Gastrocnemius medialis (tissue), 4 donors: Measurements from ENCODE around the gene LRP2BP. TPM values are rescaled to one million over a fixed set of nuclear protein-coding genes. Genes with fewer than 3 reads are reported as not detected.

Experiments used
- ATAC-seq, 2 donors: fragments of 150-250 bp; one replicate each; pipeline ENCODE4 v1.9.1; 2016
- DNase-seq, 2 donors: peaks; one replicate each; pipeline ENCODE4 v3.0.0-alpha.2; 2019
- H3K27ac ChIP-seq, 4 donors: fragments of 200-600 bp; sonication (generic); 1 replicate in 1 of 4; 2 replicates in 3 of 4; pipeline ENCODE4 v1.5.1; 2016 to 2018; ENCODE audit warnings: mild to moderate bottlenecking in 2 of 4, moderate library complexity in 1 of 4
- H3K27me3 ChIP-seq, 3 donors: fragments of 200-600 bp; sonication (generic) in 2 of 3; 1 replicate in 1 of 3; 2 replicates in 2 of 3; pipeline versions ENCODE4 v1.5.1 to v1.6.0; 2016 to 2019; ENCODE audit warnings: mild to moderate bottlenecking in 1 of 3, moderate library complexity in 1 of 3
- H3K36me3 ChIP-seq, 2 donors: fragments of 200-600 bp; sonication (generic) in 1 of 2; one replicate each; pipeline ENCODE4 v1.5.1; 2017 to 2018
- H3K4me1 ChIP-seq, 2 donors: fragments of 200-600 bp; sonication (generic) in 1 of 2; one replicate each; pipeline ENCODE4 v1.5.1; 2016 to 2017; ENCODE audit warnings: mild to moderate bottlenecking in 2 of 2
- H3K4me3 ChIP-seq, 4 donors: fragments of 200-600 bp; sonication (generic) in 3 of 4; 1 replicate in 1 of 4; 2 replicates in 3 of 4; pipeline ENCODE4 v1.5.1; 2016 to 2019; ENCODE audit warnings: mild to moderate bottlenecking in 2 of 4
- H3K9me3 ChIP-seq, 3 donors: fragments of 200-600 bp; sonication (generic) in 2 of 3; 1 replicate in 1 of 3; 2 replicates in 2 of 3; pipeline ENCODE4 v1.5.1; 2016 to 2019
- POLR2A ChIP-seq, 2 donors: fragments of 450-650 bp; IDR thresholded peaks; one replicate each; pipeline ENCODE4 v1.6.1; 2017; ENCODE audit warnings: antibody characterized with exemption in 2 of 2, mild to moderate bottlenecking in 2 of 2, moderate library complexity in 2 of 2
- in situ Hi-C, 4 donors: fragments of 200-750 bp; cut with MboI; loops; one replicate each; pipeline versions ENCODE4 v1.15.0 to v1.8.0; 2017; ENCODE audit warnings: low sequenced_read_pairs in 4 of 4
- intact Hi-C: fragments of 100-400 bp; cut with DNase I; formaldehyde crosslinking; loops from one replicate; pipeline ENCODE4 v1.15.1; 2023; ENCODE audit warnings: low total_unique reads
- total RNA-seq, 4 donors: library from RNA; depleted of rRNA; stranded (reverse); fragments of >200 nt; gene quantifications; one replicate each; pipeline versions ENCODE4 v1.1.0 to v1.2.3, GENCODE V29; 2016
- TF ChIP-seq, protein P1 (sequence below), 5 experiments: fragments of 450-650 bp in 3 of 5; fragments of 200-600 bp in 2 of 5; sonication (generic) in 2 of 5; IDR thresholded peaks in 4 of 5; conservative IDR thresholded peaks in 1 of 5; 1 replicate in 4 of 5; 2 replicates in 1 of 5; pipeline ENCODE4 v1.5.1; 2016 to 2019; ENCODE audit warnings: antibody characterized with exemption in 5 of 5, mild to moderate bottlenecking in 3 of 5, moderate library complexity in 3 of 5

The LRP2BP gene
- total RNA-seq, result 1 to 10 TPM in 1 of 4 donors, under 1 TPM in 3; 0.20 to 2.0 (median 0.51) TPM

GRCh38 chr4:185395238-185395955, at the start of gene LRP2BP:
LRP2BP (minus strand) TSS chr4:185395924; CDS start chr4:185378186, 17,738 bp downstream.
- intact Hi-C loops, result loop anchor here (10.0 kb wide), 5 partner anchors 199 to 1891 kb away; partner anchors contain the start of genes ACSL1 and ING2
- H3K27ac ChIP-seq, result peak within 1 kb of the TSS; percentile 98 to 100 (median 100)
- TF ChIP-seq, protein P1, sequence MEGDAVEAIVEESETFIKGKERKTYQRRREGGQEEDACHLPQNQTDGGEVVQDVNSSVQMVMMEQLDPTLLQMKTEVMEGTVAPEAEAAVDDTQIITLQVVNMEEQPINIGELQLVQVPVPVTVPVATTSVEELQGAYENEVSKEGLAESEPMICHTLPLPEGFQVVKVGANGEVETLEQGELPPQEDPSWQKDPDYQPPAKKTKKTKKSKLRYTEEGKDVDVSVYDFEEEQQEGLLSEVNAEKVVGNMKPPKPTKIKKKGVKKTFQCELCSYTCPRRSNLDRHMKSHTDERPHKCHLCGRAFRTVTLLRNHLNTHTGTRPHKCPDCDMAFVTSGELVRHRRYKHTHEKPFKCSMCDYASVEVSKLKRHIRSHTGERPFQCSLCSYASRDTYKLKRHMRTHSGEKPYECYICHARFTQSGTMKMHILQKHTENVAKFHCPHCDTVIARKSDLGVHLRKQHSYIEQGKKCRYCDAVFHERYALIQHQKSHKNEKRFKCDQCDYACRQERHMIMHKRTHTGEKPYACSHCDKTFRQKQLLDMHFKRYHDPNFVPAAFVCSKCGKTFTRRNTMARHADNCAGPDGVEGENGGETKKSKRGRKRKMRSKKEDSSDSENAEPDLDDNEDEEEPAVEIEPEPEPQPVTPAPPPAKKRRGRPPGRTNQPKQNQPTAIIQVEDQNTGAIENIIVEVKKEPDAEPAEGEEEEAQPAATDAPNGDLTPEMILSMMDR (IDR thresholded peaks at IDR 0.05 in 4 of 5, conservative IDR thresholded peaks at IDR 0.05 in 1 of 5), result no peak
- no peak for TF ChIP-seq POLR2A (IDR thresholded peaks at IDR 0.05)
- H3K4me3 ChIP-seq, result peak within 1 kb of the TSS; percentile 83 to 95 (median 90)
- peaks cover 22 to 28% of the 10 kb centered on the region in 2 donors for H3K4me1 ChIP-seq
- peaks cover 0 to 12% of the 10 kb centered on the region in 2 donors for H3K36me3 ChIP-seq
- in situ Hi-C loops, result loop anchor here in 3 of 4 donors (10.0 to 25.0 kb wide), 2 partner anchors 183 to 191 kb away; partner anchors contain the start of genes CFAP97 (in 3 of the 3) and SNX25 (in 3 of the 3)
- no peak for DNase-seq
- ATAC-seq, result no peak
- H3K27me3 ChIP-seq, result no peaks in the 10 kb centered on the region
- no peaks in the 10 kb centered on the region for H3K9me3 ChIP-seq

- Histone ChIP-seq H3K36me3 (no peaks in the 10 kb centered on the region), H3K27ac (no peak overlapping the region), H3K9me3 (no peaks in the 10 kb centered on the region), H3K4me3 (no peak overlapping the region), H3K4me1 (no peaks in the 10 kb centered on the region), H3K27me3 (no peaks in the 10 kb centered on the region)
- no peak for DNase-seq
- TF ChIP-seq, protein P1 (IDR thresholded peaks at IDR 0.05 in 4 of 5, conservative IDR thresholded peaks at IDR 0.05 in 1 of 5), result no peak
- TF ChIP-seq POLR2A (IDR thresholded peaks at IDR 0.05), result no peak
- intact Hi-C loops, result no loop called here
- in situ Hi-C loops, result no loop called here
- ATAC-seq, result no peak
Observed at GRCh38 chr4:185445209-185445608, 49.5 kb upstream of the LRP2BP start.

GRCh38 chr4:185441479-185441878, 45.8 kb upstream of the LRP2BP start:
- intact Hi-C loops, result no loop called here
- no peak overlapping the region for H3K4me3 ChIP-seq
- in situ Hi-C loops, result no loop called here
- no peaks in the 10 kb centered on the region for H3K9me3 ChIP-seq
- no peaks in the 10 kb centered on the region for H3K27me3 ChIP-seq
- H3K27ac ChIP-seq, result no peak overlapping the region
- H3K4me1 ChIP-seq, result no peaks in the 10 kb centered on the region
- no peaks in the 10 kb centered on the region for H3K36me3 ChIP-seq
- ATAC-seq (no peak), DNase-seq (no peak)
- TF ChIP-seq POLR2A (IDR thresholded peaks at IDR 0.05), result no peak
- TF ChIP-seq, protein P1 (IDR thresholded peaks at IDR 0.05 in 4 of 5, conservative IDR thresholded peaks at IDR 0.05 in 1 of 5), result no peak

- Histone ChIP-seq H3K4me3 (no peak overlapping the region), H3K27ac (no peak overlapping the region), H3K4me1 (no peaks in the 10 kb centered on the region), H3K36me3 (no peaks in the 10 kb centered on the region), H3K27me3 (no peaks in the 10 kb centered on the region), H3K9me3 (no peaks in the 10 kb centered on the region)
- in situ Hi-C loops, result no loop called here
- TF ChIP-seq, protein P1 (IDR thresholded peaks at IDR 0.05 in 4 of 5, conservative IDR thresholded peaks at IDR 0.05 in 1 of 5), result no peak
- no peak for TF ChIP-seq POLR2A (IDR thresholded peaks at IDR 0.05)
- intact Hi-C loops, result no loop called here
- ATAC-seq (no peak), DNase-seq (no peak)
Observed at GRCh38 chr4:185437809-185438208, 42.1 kb upstream of the LRP2BP start.
